Kidney glomerular epithelial cell (primary cell): ENCODE results near the gene PLA2G3.
"Not testable (repeated sequence)": the region's sequence is repeated elsewhere in the genome, so short reads cannot be mapped to it uniquely, and the experiment has no call there.

Source experiments
- DNase-seq: peaks from one replicate; lab custom pipeline; 2025; lab: John Stamatoyannopoulos, UW

The PLA2G3 gene

DNA sequence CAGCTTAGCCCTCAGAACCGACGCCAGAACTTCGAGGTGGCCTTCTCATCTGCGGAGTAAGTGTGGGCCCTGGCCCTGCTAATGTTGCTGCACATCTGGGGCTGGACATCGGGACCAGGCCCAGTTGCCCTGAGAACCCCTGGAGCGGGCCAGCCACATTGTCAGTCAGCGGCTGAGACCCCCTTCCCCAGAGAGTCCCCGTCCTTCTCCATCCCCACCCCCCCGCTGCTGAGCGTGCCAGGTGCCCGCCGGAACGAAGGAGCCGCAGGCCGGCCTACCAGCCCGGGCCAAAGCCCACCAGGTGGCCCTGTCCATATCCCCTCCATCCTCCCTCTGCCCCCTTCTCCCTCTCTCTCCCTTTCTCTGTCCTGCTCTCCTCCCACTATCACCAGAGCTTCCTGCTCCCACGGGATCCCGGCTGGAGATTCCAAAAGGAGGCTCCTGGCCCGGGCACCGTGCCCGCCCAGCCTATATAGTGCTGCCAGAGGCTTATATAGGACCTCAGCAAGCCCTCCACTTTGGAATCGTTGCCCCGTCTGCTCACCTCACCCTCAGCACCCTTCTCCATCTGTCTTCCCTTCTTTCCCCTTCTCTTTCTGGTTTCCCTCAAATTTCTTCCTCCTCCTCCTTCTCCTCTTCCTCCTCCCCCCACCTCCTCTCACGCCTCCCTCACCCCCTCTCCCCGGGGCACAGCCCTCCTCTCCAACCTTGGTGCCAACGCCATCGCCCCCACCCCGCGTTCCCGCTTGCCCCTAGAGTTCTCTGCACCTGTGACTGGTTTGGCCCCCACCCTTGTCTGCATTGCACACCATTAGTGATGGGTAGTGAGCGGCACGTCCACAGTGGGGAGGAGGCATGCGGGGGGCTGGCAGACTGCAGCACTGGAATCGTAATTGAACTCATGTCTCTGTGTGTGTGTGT is 40.2 kb downstream of the PLA2G3 start:
- no peak for DNase-seq

DNA sequence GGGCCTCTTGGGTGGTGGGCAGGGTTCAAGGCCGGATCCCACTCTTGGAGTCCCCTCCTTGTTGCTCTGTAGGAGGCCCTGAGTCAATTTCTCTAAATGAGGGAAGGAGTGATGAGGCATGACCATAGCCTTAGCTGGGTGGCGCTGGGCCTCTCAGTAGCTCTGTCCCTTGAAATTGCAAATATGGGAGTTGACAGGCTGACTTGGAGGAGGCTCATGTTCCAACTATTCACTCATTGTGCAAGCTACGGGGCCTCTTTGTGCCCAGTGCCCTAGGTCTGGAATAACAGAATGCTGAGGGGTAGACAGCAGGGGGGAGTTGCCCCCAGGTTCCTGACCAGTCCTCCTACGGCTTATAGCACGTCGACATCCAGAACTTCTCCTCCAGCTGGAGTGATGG is 40.9 kb downstream of the PLA2G3 start:
- DNase-seq: no peak

GRCh38 chr22:31098632-31099110 is 41.6 kb downstream of the PLA2G3 start:
- no peak for DNase-seq

DNA sequence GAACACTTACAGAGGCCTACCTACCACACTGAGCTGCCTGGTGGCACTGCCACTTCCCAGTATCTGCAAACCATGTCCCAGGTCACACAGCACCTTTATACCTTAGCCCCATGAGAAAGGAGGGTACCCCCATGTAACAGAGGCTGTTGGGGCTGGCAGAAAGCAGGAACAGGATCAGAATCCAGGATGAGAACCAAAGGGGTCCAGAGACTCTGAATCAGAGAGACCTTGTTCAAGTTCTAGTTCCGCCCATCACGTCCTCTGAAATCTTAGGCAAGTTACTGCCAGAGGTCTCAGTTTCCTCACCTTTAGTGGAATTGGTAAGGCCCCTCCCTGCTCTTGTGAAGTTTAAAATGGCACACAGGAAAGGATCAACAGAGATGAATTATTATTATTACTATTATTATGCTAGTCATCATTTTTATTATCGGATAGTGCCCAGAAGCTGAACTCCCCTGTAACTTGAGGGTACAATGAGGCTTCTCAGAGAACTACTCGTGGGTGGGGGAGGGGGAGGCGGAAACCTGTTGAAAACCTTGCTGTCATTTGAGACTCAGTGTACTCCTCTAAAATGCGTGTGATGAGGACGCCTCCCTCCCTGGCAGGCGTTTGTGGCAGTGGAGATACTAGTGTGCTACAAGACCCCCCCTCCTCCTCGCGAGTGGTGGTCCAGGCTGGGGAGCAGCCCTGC is 42.2 kb downstream of the PLA2G3 start:
- DNase-seq: no peak

- DNase-seq: not testable (repeated sequence)
Measured at GRCh38 chr22:31097539-31097938, 42.8 kb downstream of the PLA2G3 start.

GRCh38 chr22:31096657-31097279 is 43.5 kb downstream of the PLA2G3 start:
- no peak for DNase-seq

GRCh38 chr22:31095637-31096249 is 44.6 kb downstream of the PLA2G3 start:
- no peak for DNase-seq

DNA sequence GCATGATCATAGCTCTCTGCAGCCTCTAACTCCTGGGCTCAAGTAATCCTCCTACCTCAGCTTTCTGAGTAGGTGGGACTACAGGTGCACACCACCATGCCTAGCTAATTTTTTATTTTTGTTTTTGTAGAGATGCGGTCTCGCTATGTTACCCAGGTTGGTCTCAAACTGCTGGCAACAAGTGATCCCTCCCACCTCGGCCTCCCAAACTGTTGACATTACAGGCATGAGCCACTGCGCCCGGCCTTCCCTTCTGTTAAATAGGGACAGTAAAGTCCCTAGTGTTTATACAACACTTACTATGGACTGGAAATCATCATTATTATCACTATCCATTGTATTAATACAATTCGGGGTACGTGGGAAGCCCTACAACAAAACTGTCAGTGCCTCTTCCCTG is 45.6 kb downstream of the PLA2G3 start:
- DNase-seq: no peak

DNA sequence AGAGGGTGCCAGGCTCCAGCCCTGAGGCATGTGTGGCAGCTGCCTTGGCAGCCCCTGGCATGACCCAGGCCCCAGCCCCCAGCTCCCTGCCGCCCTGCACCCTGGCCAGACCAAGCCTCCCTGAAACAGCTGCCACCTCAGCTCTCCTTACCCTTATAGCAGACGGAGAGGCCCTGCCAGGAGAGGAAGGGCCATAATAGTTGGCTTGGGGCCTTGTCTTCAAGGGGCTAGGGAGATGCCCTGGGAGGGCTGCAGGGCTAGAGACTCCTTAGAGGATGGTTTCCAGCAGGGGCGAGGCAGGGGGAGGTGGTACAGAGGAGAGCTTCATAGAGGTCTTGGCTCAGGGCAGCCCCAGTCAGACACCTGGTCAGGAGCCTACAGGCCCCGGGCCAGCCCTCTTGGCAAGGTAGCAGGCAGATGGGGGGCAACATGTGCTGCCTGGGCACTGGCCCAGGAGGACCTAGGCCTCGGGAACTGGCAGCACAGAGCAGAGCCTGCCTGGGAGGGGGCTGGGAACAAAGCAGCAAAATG is 46.2 kb downstream of the PLA2G3 start:
- DNase-seq: no peak

- no peak for DNase-seq
Measured at GRCh38 chr22:31093086-31093850, 47.0 kb downstream of the PLA2G3 start.

DNA sequence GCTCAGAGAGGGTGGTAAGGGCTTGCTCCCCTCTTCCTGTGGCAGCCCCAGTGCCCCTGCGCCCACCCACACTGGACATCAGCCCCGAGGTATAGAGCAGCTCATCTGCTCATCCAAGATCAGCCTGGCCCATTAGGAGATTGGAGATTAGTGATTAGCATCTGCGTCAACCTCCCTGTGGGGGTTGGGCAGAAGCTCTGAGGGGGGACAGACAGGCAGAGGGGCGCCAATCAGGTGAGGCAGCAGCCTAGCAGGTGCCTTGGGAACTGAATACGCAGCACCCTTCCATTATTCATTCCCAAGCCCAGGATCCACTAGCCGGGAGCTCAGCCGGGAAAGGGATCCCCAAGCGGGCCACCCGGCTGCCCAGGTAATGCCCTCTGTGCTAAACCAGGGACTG is 48.1 kb downstream of the PLA2G3 start:
- no peak for DNase-seq

DNA sequence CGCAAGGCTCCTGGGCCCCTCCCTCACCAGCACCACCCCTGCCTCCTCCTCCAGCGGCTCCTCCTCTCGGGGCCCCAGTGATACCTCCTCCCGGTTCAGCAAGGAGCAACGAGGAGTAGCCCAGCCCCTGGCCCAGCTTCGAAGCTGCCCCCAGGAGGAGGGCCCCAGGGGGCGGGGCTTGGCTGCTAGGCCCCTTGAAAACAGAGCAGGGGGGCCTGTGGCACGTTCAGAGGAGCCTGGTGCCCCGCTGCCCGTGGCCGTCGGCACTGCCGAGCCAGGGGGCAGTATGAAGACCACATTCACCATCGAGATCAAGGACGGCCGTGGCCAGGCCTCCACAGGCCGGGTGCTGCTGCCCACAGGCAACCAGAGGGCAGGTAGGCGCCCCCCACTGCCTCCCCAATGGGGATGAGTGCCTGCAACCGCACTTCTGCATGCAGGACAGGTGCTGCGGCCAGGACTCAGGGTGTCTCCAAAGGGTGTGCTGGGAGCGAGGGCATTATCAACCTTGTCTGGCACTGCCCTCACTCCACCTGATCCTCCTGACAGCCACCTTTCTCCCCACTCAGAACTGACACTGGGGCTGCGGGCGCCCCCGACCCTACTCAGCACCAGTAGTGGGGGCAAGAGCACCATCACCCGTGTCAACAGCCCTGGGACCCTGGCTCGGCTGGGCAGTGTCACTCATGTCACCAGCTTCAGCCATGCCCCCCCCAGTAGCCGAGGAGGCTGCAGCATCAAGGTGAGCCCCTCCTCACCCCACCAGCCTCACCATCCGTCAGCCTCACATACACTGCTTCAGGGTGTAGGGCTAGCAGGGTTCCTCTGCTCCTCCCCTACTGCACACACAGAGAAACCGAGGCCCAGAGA is 49.0 kb downstream of the PLA2G3 start:
- DNase-seq: no peak

- no peak for DNase-seq
Measured at GRCh38 chr22:31090217-31091085, 49.9 kb downstream of the PLA2G3 start.

GRCh38 chr22:31089160-31090100 is 50.9 kb downstream of the PLA2G3 start:
- no peak for DNase-seq

DNA sequence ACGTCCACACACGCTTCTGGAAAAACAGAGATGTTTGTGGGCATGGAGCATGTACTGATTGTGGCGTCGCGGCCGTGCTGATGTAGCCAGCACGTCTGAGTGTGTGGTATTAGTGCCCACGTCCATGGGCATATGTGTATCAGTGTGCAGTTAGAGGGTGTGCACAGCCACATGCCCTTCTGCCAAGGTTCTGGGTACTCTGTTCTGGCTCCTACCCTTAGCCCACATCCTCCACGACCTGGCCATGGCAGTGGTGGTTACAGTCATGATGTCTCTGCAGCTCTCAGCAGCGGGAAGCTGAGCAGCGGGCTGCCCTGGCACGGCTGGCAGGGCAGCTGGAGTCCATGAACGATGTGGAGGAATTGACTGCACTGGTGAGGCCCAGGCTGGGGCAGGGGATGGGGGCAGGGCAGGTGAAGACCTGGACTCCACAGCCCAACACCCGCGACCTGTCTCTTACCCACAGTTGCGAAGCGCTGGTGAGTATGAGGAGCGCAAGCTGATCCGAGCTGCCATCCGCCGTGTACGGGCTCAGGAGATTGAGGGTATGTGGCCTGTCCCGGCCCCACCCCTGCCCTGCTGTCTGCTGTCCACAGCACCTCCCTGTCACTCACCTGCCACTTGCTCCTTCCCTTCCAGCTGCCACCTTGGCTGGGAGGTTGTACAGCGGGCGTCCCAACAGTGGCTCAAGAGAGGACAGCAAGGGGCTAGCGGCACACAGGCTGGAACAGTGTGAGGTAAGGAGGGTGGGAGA is 51.9 kb downstream of the PLA2G3 start:
- no peak for DNase-seq

- DNase-seq: no peak
Measured at GRCh38 chr22:31087744-31088215, 52.5 kb downstream of the PLA2G3 start.

DNA sequence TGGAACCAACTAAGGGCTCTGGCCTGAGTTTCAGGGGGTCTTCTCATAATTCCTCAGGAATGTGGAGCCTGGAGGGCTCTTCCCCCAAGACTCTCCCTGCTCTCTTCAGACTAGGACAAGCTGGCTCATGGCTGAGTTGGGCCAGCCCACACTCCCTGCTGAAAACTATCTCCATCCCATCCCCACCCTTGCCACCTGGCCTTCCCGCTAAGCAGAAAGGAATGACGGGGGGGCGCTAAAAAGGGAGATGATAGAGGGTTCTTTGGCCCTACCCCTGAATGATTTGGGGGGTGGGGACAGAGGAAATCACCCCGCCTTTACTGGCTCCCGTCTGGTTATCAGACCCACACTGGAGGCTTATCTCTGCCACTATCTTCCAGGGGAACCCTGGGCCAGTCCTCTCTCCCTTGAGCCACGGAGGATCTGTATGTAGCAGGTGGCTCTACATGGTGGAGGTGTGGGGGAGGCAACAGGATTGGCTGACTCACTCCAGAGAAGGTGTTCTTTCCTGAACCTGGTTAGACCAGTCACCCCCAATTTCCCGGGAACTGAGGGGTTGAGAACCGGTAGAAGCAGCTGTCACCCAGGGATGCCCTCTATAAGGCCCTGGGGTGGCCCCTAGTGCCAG is 53.5 kb downstream of the PLA2G3 start:
- DNase-seq: no peak
